Osteoblast (primary cell): ENCODE measurements around the gene FNBP1. TPM values are rescaled to one million over a fixed set of nuclear protein-coding genes. Genes with fewer than 3 reads are reported as not detected.

ENCODE experiments used
- DNase-seq: peaks from one replicate; pipeline ENCODE4 v3.0.0; 2011; ENCODE audit warnings: low spot score, mixed read lengths; ENCODE audit not compliant: insufficient read length; ENCODE audit errors: missing footprints
- H2AFZ ChIP-seq: 2 replicates; pipeline ENCODE4 v1.6.0; 2011; ENCODE audit warnings: mild to moderate bottlenecking, low read length
- H3K27ac ChIP-seq: 2 replicates; pipeline ENCODE4 v1.5.1; 2011; ENCODE audit warnings: mild to moderate bottlenecking, low read depth, low read length, moderate library complexity
- H3K27me3 ChIP-seq: 2 replicates; pipeline ENCODE4 v1.6.0; 2012; ENCODE audit warnings: mild to moderate bottlenecking, control low read depth, inconsistent platforms, low read length, moderate library complexity; ENCODE audit not compliant: insufficient read depth
- H3K36me3 ChIP-seq: 2 replicates; pipeline ENCODE4 v1.5.1; 2011; ENCODE audit warnings: mild to moderate bottlenecking, low read length, control low read depth, moderate library complexity; ENCODE audit not compliant: insufficient read depth
- H3K4me1 ChIP-seq: 2 replicates; pipeline ENCODE4 v1.5.1; 2011; ENCODE audit warnings: mild to moderate bottlenecking, low read length, control low read depth, moderate library complexity; ENCODE audit not compliant: insufficient read depth
- H3K4me2 ChIP-seq: 2 replicates; pipeline ENCODE4 v1.6.0; 2011; ENCODE audit warnings: mild to moderate bottlenecking, low read length; ENCODE audit not compliant: insufficient read depth
- H3K4me3 ChIP-seq: fragments of 200-600 bp; sonication (generic); 3 replicates; pipeline ENCODE4 v1.5.1; 2012; ENCODE audit warnings: mild to moderate bottlenecking, low read length, inconsistent platforms; ENCODE audit not compliant: insufficient read depth
- H3K79me2 ChIP-seq: 2 replicates; pipeline ENCODE4 v1.6.0; 2012; ENCODE audit warnings: mild to moderate bottlenecking, low read length, control low read depth, inconsistent platforms; ENCODE audit not compliant: insufficient read depth
- H3K9me3 ChIP-seq: 2 replicates; pipeline ENCODE4 v1.5.1; 2011; ENCODE audit warnings: low read depth, low read length, control low read depth
- H4K20me1 ChIP-seq: 2 replicates; pipeline ENCODE4 v1.6.0; 2012; ENCODE audit warnings: mild to moderate bottlenecking, low read length, control low read depth; ENCODE audit not compliant: insufficient read depth
- total RNA-seq: library from RNA; depleted of rRNA; stranded (reverse); fragments of >200 nt; gene quantifications from 2 replicates; pipeline ENCODE4 v1.2.3, GENCODE V29; 2012
- TF ChIP-seq, protein P1 (sequence below): IDR thresholded peaks from 2 replicates; pipeline ENCODE4 v1.5.1; 2011; ENCODE audit warnings: mild to moderate bottlenecking, low read depth, low read length, moderate library complexity; ENCODE audit errors: extremely low read depth

Gene FNBP1
- total RNA-seq, 1 donor = 31.8 TPM

DNA sequence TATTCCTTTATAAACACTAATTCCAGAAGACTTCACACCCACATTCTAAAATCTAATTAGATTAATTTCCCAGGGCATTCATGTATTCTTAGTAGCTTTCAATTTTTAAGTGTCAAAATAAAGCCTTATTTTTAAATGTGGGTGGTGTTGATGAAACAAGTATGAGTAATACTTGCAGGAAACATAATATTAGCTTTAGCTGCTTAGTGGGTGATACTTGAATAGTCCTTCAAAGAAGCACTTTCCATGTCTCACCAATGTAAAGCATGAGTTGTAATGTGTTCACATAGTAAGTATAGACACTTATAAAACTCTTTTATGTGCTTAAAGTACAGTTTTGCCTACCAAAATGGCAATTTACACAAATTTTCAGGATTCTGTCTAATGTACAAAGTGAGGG, 6.9 kb downstream of the FNBP1 start:
- DNase-seq = peak; percentile 79
- no peak overlapping the region for H2AFZ ChIP-seq
- H3K79me2 ChIP-seq = peaks cover 72% of the 10 kb centered on the region
- TF ChIP-seq, protein P1, sequence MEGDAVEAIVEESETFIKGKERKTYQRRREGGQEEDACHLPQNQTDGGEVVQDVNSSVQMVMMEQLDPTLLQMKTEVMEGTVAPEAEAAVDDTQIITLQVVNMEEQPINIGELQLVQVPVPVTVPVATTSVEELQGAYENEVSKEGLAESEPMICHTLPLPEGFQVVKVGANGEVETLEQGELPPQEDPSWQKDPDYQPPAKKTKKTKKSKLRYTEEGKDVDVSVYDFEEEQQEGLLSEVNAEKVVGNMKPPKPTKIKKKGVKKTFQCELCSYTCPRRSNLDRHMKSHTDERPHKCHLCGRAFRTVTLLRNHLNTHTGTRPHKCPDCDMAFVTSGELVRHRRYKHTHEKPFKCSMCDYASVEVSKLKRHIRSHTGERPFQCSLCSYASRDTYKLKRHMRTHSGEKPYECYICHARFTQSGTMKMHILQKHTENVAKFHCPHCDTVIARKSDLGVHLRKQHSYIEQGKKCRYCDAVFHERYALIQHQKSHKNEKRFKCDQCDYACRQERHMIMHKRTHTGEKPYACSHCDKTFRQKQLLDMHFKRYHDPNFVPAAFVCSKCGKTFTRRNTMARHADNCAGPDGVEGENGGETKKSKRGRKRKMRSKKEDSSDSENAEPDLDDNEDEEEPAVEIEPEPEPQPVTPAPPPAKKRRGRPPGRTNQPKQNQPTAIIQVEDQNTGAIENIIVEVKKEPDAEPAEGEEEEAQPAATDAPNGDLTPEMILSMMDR = no peak
- no peaks in the 10 kb centered on the region for H3K27me3 ChIP-seq
- H3K4me1 ChIP-seq = peaks cover 25% of the 10 kb centered on the region
- no peak overlapping the region for H3K4me3 ChIP-seq
- peak overlapping the region; percentile 21 for H3K4me2 ChIP-seq
- H3K27ac ChIP-seq = peak overlapping the region; percentile 33
- H3K36me3 ChIP-seq = no peaks in the 10 kb centered on the region
- H3K9me3 ChIP-seq = no peaks in the 10 kb centered on the region
- H4K20me1 ChIP-seq = peaks cover 29% of the 10 kb centered on the region

DNA sequence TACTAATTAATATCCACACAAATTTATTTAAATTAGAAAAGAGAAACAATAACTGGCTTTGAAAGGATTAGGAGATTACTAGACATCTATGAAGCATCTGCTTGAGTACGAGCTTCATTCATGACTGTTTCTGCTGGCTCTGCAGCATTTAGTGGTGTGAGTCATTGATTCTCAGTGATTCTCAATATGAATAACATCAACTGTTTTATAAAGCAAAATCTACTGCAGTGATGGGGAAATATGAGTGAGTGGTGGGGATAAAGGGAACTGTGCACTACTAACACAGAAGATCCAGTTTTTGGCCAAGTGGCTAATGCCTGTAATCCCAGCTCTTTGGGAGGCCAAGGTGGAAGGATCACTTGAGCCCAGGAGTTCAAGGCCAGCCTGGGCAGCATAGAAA, 8.4 kb downstream of the FNBP1 start:
- peaks cover 28% of the 10 kb centered on the region for H3K4me1 ChIP-seq
- H3K27ac ChIP-seq = no peak overlapping the region

DNA sequence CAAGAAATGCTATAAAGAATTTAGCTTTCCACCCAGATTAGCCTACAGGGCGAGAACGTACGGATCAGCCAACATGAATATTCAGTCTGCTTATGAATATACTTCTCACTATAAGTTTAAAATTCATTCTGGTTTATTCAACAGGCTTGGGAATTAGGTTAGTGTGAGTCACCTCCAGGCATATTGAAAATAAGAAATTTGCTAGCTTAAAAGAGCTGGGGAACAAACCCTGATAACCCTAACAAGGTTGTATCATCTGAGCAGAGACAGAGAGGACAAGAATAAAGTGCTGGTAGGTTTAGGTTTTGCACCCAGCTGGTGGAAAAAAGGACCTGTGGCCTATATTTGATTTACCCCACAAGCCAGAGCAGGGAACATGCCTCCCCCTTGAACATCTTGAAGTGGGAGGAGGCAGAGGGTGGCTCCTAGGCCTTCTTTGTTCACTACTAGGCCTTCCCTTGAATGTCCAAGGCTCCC, 12.3 kb downstream of the FNBP1 start:
- no peaks in the 10 kb centered on the region for H3K27me3 ChIP-seq
- H3K79me2 ChIP-seq = peaks cover 70% of the 10 kb centered on the region
- TF ChIP-seq, protein P1 = no peak
- H4K20me1 ChIP-seq = peaks cover 27% of the 10 kb centered on the region
- H2AFZ ChIP-seq = no peak overlapping the region
- H3K4me1 ChIP-seq = peaks cover 20% of the 10 kb centered on the region
- no peak for DNase-seq
- H3K36me3 ChIP-seq = no peaks in the 10 kb centered on the region
- H3K9me3 ChIP-seq = no peaks in the 10 kb centered on the region
- no peak overlapping the region for H3K27ac ChIP-seq
- no peak overlapping the region for H3K4me3 ChIP-seq
- H3K4me2 ChIP-seq = no peak overlapping the region

More for the DNA sequence above, 8.4 kb downstream of the FNBP1 start:
- Histone ChIP-seq H2AFZ (no peak overlapping the region), H3K27me3 (no peaks in the 10 kb centered on the region), H3K4me2 (peak overlapping the region; percentile 20), H3K4me3 (no peak overlapping the region), H3K36me3 (no peaks in the 10 kb centered on the region), H3K79me2 (peaks cover 66% of the 10 kb centered on the region), H3K9me3 (no peaks in the 10 kb centered on the region), H4K20me1 (peaks cover 29% of the 10 kb centered on the region)
- TF ChIP-seq, protein P1 = no peak
- peak; percentile 92 for DNase-seq

DNA sequence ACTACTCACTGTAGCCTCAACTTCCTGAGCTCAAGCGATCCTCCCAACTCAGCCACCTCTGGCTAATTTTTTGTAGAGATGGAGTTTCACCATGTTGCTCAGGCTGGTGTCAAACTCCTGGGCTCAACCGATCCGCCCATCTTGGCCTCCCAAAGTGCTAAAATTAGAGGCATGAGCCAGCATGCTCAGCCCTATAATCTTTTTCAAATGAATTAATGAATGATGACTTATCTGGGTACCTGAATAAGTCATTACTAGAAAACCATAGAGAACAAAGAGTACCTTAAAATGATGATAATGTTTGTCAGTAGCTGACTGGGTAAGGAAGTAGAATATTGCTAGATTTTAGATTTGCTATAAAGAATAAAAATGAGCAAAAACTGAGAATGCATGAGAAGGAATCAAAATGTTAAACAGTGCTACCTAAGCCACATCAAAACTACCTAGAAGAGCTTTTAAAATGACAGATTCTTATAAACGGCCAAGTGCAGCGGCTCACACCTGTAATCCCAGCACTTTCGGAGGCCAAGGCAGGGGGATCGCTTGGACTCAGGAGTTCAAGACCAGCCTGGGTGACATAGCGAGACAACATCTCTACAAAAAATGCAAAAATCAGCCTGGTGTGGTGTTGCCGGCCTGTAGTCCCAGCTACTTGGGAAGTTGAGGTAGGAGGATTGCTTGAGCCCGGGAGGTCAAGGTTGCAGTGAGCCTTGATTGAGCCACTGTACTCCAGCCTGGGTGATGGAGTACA, 13.6 kb downstream of the FNBP1 start:
- H3K27me3 ChIP-seq = no peaks in the 10 kb centered on the region
- no peak overlapping the region for H3K4me3 ChIP-seq
- TF ChIP-seq, protein P1 = no peak
- H3K79me2 ChIP-seq = peaks cover 67% of the 10 kb centered on the region
- H3K4me1 ChIP-seq = peaks cover 16% of the 10 kb centered on the region
- no peak overlapping the region for H3K27ac ChIP-seq
- peaks cover 20% of the 10 kb centered on the region for H4K20me1 ChIP-seq
- no peak overlapping the region for H3K4me2 ChIP-seq
- H2AFZ ChIP-seq = no peak overlapping the region
- H3K9me3 ChIP-seq = no peaks in the 10 kb centered on the region
- DNase-seq = no peak
- no peaks in the 10 kb centered on the region for H3K36me3 ChIP-seq
